Measurements from ENCODE around the gene WDR3. TPM values are rescaled to one million over a fixed set of nuclear protein-coding genes. Genes with fewer than 3 reads are reported as not detected.
A peak's percentile ranks its signal among the peaks of the same experiment; 100 is the strongest.
"Not testable (repeated sequence)": the region's sequence is repeated elsewhere in the genome, so short reads cannot be mapped to it uniquely, and the experiment has no call there.

Gene WDR3
- polyA plus RNA-seq (ENCODE audit: insufficient read depth in 1 of 5, insufficient read length in 5 of 5, low replicate concordance in 1 of 5): 10 to 100 TPM; 20.6 to 38.1 (median 29.4) TPM
- long read RNA-seq, donor 1, full-length matches to known transcripts: 3 of 3 reads
- long read RNA-seq, donor 1, partial matches to known transcripts: 0 of 3 reads
- long read RNA-seq, donor 1, other reads (novel, unspliced or antisense): 0 of 3 reads
- long read RNA-seq, donor 2, full-length matches to known transcripts: 1 of 1 reads
- long read RNA-seq, donor 2, partial matches to known transcripts: 0 of 1 reads
- long read RNA-seq, donor 2, other reads (novel, unspliced or antisense): 0 of 1 reads
- long read RNA-seq, donor 3, full-length matches to known transcripts: 2 of 23 reads
- long read RNA-seq, donor 3, partial matches to known transcripts: 21 of 23 reads
- long read RNA-seq, donor 3, other reads (novel, unspliced or antisense): 0 of 23 reads
- long read RNA-seq, donor 4, full-length matches to known transcripts: 1 of 1 reads
- long read RNA-seq, donor 4, partial matches to known transcripts: 0 of 1 reads
- long read RNA-seq, donor 4, other reads (novel, unspliced or antisense): 0 of 1 reads
- long read RNA-seq, donor 5, full-length matches to known transcripts: 3 of 24 reads
- long read RNA-seq, donor 5, partial matches to known transcripts: 21 of 24 reads
- long read RNA-seq, donor 5, other reads (novel, unspliced or antisense): 0 of 24 reads
- long read RNA-seq, donor 6, full-length matches to known transcripts: 3 of 3 reads
- long read RNA-seq, donor 6, partial matches to known transcripts: 0 of 3 reads
- long read RNA-seq, donor 6, other reads (novel, unspliced or antisense): 0 of 3 reads
- long read RNA-seq, donor 7, full-length matches to known transcripts: 3 of 10 reads
- long read RNA-seq, donor 7, partial matches to known transcripts: 7 of 10 reads
- long read RNA-seq, donor 7, other reads (novel, unspliced or antisense): 0 of 10 reads
- long read RNA-seq, donor 8: 0 reads

- peak; percentile 93 to 94 for DNase-seq
Measured at GRCh38 chr1:117929343-117930172, at the start of gene WDR3, which contains the start of gene GDAP2. TSS of gene WDR3 (plus strand) at chr1:117929739. CDS start at chr1:117933320, 3,581 bp downstream. TSS of gene GDAP2 (minus strand) at chr1:117929621. CDS start at chr1:117920357, 9,264 bp downstream.

- DNase-seq: no peak
Measured at GRCh38 chr1:117883616-117884015, 45.9 kb upstream of the WDR3 start.

- no peak for DNase-seq
Measured at GRCh38 chr1:117886101-117886795, 43.3 kb upstream of the WDR3 start.

DNA sequence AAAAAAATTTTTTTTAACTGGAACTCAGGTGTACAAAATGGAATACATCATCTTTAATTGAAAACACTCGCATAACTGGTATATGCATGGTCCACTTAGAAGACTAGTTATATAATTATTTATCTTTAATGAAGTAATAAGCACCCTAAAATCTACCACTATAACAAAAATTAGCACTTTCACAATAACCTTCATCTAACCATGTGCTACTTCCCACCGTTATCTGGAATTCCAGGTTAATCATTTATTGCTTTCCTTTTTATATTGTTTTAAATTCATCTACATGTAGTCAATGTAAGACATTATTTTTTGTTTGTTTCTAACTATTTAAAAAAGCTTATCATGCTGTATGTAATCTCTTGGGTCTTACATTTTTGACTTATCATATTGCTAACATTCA is 39.1 kb upstream of the WDR3 start:
- DNase-seq: no peak

DNA sequence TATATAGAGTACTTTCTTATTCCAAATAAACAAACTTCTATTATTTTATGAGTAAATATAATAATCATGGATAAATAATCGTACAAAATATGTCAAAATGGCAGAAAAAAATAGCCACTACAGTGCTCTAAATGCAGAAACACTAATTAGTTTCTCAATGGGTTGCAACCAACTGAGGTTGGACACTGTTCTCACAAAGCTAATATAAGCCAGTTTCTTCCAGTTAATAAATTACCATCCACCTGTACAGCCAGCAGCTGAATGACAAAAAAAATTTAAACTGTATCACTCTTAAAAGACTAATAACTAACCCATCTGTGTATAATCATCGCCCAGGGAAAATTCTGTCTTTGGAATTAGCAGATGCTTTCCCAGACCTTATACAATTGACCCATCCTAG is 37.0 kb upstream of the WDR3 start:
- no peak for DNase-seq

DNA sequence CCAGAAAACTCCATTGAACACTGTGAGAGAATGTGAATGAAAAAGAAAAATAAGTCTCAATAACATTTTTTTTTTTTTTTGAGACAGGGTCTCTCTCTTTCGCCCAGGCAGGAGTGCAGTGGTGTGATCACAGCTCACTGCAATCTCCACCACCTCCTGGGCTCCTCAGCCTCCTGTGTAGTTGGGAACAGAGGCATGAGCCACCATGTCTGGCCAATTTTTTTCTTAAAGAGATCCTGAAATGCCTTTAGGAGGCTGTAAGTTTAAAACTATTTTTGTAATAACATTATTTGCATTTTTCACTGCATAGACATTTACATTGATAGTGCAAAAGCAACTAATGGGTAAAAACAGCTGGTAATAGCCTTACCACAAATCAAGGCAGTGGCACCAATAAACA is 35.5 kb upstream of the WDR3 start:
- no peak for DNase-seq

- DNase-seq: peak; percentile 41 to 58
Measured at GRCh38 chr1:117895482-117896114, 33.9 kb upstream of the WDR3 start.

- DNase-seq: no peak
Measured at GRCh38 chr1:117897551-117897950, 32.0 kb upstream of the WDR3 start.

GRCh38 chr1:117899801-117900200 is 29.7 kb upstream of the WDR3 start:
- no peak for DNase-seq

DNA sequence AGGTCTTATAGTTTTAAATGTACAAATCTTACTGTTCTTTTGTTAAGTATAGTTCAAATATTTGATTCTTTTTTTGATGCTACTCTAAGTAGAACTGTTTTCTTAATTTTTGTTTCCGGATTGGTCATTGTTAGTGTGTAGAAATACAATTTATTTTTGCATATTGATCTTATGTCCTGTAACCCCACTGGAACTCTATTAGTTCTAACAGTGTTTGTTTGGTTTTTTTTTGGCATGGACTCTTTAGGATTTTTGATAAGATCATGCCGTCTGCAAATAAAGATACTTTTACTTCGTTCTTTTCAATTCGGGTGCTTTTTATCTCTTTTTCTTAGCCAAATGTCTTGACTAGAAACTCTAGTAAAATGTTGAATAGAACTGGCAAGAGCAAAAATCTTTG is 26.6 kb upstream of the WDR3 start:
- DNase-seq: no peak

DNA sequence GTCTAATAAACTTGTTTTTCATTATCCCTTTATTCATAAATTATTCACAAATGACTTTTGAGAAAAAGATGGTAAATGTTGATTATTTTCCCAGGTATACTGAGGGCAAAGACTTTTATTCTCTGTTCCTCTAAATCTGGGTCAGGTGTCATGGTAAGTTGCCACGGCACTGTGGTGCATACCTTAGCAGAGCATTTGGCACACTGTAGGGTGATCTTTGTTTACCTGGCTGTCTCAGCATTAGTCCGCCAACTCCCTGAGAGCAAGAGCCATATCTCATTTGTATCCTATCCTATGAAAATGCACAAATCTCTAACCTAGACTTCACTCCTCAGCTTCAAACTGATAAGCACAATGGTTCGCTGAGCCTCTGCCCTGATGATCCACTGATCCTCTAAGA is 25.1 kb upstream of the WDR3 start:
- DNase-seq: no peak

- DNase-seq: no peak
Measured at GRCh38 chr1:117905019-117905418, 24.5 kb upstream of the WDR3 start.

DNA sequence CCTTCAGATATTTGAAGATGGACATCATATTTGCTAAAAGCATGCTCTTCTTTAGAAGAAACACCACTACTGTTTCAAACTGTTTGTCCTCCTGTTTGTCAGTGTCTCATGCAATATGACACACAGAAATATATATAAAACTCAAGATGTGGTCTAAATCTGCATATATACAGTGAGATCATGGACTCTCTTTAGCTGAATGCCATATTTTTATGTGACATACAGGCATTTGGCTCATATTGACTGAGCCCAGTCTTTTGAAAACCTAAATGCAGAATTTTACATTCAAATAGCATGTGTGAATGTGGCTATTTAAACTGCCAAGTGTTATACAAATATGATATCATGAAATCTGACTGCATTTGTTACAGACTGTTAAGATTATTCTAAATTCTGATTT is 18.5 kb upstream of the WDR3 start:
- no peak for DNase-seq

- DNase-seq: no peak
Measured at GRCh38 chr1:117919376-117919775, 10.2 kb upstream of the WDR3 start.

- DNase-seq: no peak
Measured at GRCh38 chr1:117921991-117922390, 7.5 kb upstream of the WDR3 start.

GRCh38 chr1:117922717-117923116 is 6.8 kb upstream of the WDR3 start:
- DNase-seq: not testable (repeated sequence)

DNA sequence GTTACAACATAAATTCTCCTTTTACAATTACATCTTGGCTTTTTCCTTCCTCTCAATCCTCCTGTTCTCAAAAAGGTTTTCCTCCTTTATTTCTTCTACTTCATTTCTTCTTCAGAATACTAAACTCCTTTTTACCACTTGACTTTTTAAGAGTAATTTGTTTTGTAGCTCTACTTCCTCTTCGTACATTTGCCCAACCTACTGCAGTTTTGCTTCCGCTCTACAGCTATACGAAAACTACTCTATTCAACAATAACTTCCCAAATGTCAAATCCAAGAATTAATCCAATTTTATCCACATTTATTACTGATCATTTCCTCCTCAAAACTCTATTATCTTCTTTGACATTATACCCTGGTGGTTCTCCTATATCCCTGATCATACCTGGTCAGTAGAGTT is 3.6 kb upstream of the WDR3 start:
- DNase-seq: no peak

DNA sequence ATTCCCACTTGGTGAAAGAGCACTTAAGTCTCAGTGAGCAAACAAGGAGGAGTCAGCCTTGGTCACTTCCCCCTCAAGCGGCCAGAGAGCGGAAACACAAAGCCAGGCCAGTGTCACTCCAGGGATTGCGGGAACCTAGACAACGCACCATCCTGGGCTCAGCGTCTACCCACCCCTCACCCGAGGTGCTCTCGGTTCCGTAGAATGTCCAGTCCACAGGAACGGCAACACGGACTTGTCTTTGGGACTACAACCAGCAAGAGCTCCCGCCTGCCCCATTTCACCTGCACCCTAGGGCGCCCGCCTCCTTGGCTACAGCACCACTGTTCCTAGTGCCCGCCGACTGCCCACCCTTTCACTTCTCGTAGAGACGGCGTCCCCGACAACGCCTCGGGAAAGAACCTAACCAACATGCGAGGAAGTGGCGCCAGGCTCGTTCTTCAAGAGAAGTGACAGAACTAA is 627 bp upstream of the WDR3 start:
- DNase-seq: peak; percentile 43

DNA sequence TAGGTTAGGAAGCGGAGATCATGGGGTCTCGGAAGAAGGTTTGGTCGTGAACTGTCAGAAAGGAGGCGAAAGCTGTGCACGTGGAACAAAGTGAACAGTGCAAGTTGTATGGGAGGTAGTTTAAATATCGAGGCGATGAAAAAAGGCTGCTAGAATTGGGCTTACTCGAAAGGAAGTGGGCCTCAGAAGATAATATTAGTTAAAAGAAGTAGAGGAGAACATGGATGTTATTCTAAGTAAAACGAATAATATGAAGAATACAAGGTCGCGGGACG is 571 bp downstream of the WDR3 start:
- peak in 1 of 2 donors; percentile 7 for DNase-seq

DNA sequence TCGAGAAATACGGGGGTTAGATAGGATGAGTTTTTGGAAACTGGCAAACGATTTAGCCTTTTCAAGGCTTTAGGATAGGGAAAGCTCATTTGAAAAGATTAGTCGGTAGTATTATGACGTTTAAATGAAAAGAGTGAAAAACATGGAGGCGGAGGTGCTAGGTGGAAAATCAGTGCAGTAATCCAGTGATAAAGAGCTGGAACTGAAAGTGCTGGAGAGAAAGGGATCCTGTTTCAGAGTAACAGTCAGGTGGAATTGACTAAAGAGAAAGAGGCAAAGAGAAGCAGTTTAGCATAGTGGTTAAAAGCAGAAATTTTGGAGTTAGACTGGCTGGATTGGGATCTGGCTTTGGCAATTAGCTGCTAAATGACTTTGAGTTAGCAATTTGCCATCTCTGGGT is 945 bp downstream of the WDR3 start:
- no peak for DNase-seq

DNA sequence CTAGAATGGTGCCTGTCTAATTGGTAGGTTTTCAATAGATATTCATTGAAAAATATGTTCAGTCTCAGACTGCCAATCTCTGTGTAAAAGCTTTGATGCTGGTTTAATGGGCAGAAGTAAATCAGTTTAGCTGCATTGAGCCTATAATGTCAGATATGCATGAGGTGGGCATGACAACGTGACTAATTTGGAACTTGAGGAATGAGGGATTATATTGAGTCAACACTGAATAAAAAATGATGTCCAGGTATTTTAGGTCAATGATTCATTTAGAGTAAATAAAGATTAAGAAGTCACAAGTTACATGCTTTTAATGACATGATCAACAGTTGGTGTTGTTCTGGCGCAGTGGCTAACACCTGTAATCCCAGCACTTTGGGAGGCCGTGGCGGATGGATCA is 3.0 kb downstream of the WDR3 start:
- DNase-seq: no peak
